ENCODE results near the gene REN.

- TF ChIP-seq EZH2 (IDR thresholded peaks at IDR 0.05; ENCODE audit: low read depth) (no peak), CTCF (conservative IDR thresholded peaks at IDR 0.05) (no peak)
These were observed 19.2 kb downstream of the REN start for GRCh38 chr1:204146965-204147364.

All from PC-9 (cell line).